LNCAP (cell line): Measurements from ENCODE around the gene MMP2.

Experiments
- CTCF ChIP-seq: fragments of 450-650 bp; IDR thresholded peaks from 2 replicates; pipeline ENCODE4 v1.5.1; 2017; ENCODE audit warnings: mild to moderate bottlenecking

Gene MMP2

GRCh38 chr16:55478827-55479429, at the start of gene MMP2:
Gene MMP2, plus strand, starts transcription at chr16:55479198. Its CDS starts 282 bp downstream, at chr16:55479480.
- TF ChIP-seq CTCF = no peak

GRCh38 chr16:55433030-55433429, 46.0 kb upstream of the MMP2 start:
- no peak for TF ChIP-seq CTCF

GRCh38 chr16:55433535-55433934, 45.5 kb upstream of the MMP2 start:
- no peak for TF ChIP-seq CTCF

- TF ChIP-seq CTCF = no peak
Observed at GRCh38 chr16:55434000-55434399, 45.0 kb upstream of the MMP2 start.

- TF ChIP-seq CTCF = no peak
Observed at GRCh38 chr16:55435387-55435786, 43.6 kb upstream of the MMP2 start.

- TF ChIP-seq CTCF = no peak
Observed at GRCh38 chr16:55436587-55436986, 42.4 kb upstream of the MMP2 start.

GRCh38 chr16:55437625-55438024, 41.4 kb upstream of the MMP2 start:
- no peak for TF ChIP-seq CTCF

- no peak for TF ChIP-seq CTCF
Observed at GRCh38 chr16:55438281-55438680, 40.7 kb upstream of the MMP2 start.
